22Rv1 (cell line): Measurements from ENCODE around the gene LEFTY2.

Experiments
- CTCF ChIP-seq: fragments of 450-650 bp; IDR thresholded peaks from 2 replicates; pipeline ENCODE4 v1.5.1; 2017; ENCODE audit warnings: mild to moderate bottlenecking
- ZFX ChIP-seq: fragments of 450-650 bp; IDR thresholded peaks from 2 replicates; pipeline ENCODE4 v1.6.1; 2017; ENCODE audit warnings: antibody characterized with exemption, borderline replicate concordance

- TF ChIP-seq CTCF (no peak), ZFX (no peak)
These were observed 17.1 kb downstream of the LEFTY2 start, which contains the start of gene PYCR2 for GRCh38 chr1:225923692-225924555.
